Right ventricle myocardium superior (tissue), 1 donor: ENCODE results near the gene AXIN1. TPM values are rescaled to one million over a fixed set of nuclear protein-coding genes. Genes with fewer than 3 reads are reported as not detected.

ENCODE experiments used
- ATAC-seq: fragments of 200-7000 bp; cut with Tn5 transposase; one replicate; pipeline ENCODE4 v1.9.1; 2020; ENCODE audit warnings: mild to moderate bottlenecking; ENCODE audit not compliant: poor library complexity
- DNase-seq: peaks from one replicate; pipeline ENCODE4 v3.0.0-alpha.2; 2020
- intact Hi-C: fragments of 100-400 bp; cut with DNase I; formaldehyde crosslinking; loops from one replicate; pipeline ENCODE4 v1.11.2; 2022
- total RNA-seq: library from RNA; stranded (reverse); fragmentation: NEBNext Ultra II Directional; extraction: Animal tissue kit (Norgen Biotek cat#: 25700); gene quantifications from one replicate; pipeline ENCODE4 v1.2.1, GENCODE V29; 2021
- donor health status: DM: no; HTN: yes; CAD: no; lungs with severe emphysema.

AXIN1 gene
- total RNA-seq, 1 donor from 2014 or later, result 14.0 TPM

GRCh38 chr16:240559-240958 is 112.0 kb downstream of the AXIN1 start:
- DNase-seq (no peak), ATAC-seq (no peak)

GRCh38 chr16:239948-240277 is 112.6 kb downstream of the AXIN1 start:
- ATAC-seq, result peak; percentile 20
- no peak for DNase-seq
- intact Hi-C loops, result no loop called here

More at GRCh38 chr16:240559-240958, 112.0 kb downstream of the AXIN1 start:
- intact Hi-C loops, result no loop called here

Other genes with a start within 250 kb of the AXIN1 start
- 19.2 TPM for gene NPRL3, start 214.1 kb downstream of the AXIN1 start, total RNA-seq
- not detected for gene HBZ, start 200.1 kb downstream of the AXIN1 start, total RNA-seq
- not detected for gene HBM, start 186.7 kb downstream of the AXIN1 start, total RNA-seq
- 64.7 TPM for gene HBA2, start 179.8 kb downstream of the AXIN1 start, total RNA-seq
- gene HBA1, start 176.0 kb downstream of the AXIN1 start, total RNA-seq, result 110 TPM
- gene HBQ1, start 172.3 kb downstream of the AXIN1 start, total RNA-seq, result not detected
- 25.0 TPM for gene LUC7L, start 123.3 kb downstream of the AXIN1 start, total RNA-seq
- 135 TPM for gene FAM234A, start 117.9 kb downstream of the AXIN1 start, total RNA-seq
- gene RGS11, start 76.8 kb downstream of the AXIN1 start, total RNA-seq, result 12.5 TPM
- gene ARHGDIG, start 72.1 kb downstream of the AXIN1 start, total RNA-seq, result 9.3 TPM
- gene PDIA2, start 69.6 kb downstream of the AXIN1 start, total RNA-seq, result 1.8 TPM
- 79.6 TPM for gene MRPL28, start 17.8 kb upstream of the AXIN1 start, total RNA-seq
- 28.1 TPM for gene PGAP6, start 29.3 kb upstream of the AXIN1 start, total RNA-seq
- 81.6 TPM for gene NME4, start 44.5 kb upstream of the AXIN1 start, total RNA-seq
- 9.1 TPM for gene DECR2, start 49.2 kb upstream of the AXIN1 start, total RNA-seq
- 25.4 TPM for gene RAB11FIP3, start 72.9 kb upstream of the AXIN1 start, total RNA-seq
- gene CAPN15, start 175.0 kb upstream of the AXIN1 start, total RNA-seq, result 17.7 TPM
- not detected for gene PRR35, start 207.7 kb upstream of the AXIN1 start, total RNA-seq
- 0.38 TPM for gene NHLRC4, start 214.3 kb upstream of the AXIN1 start, total RNA-seq
- gene PIGQ, start 217.2 kb upstream of the AXIN1 start, total RNA-seq, result 18.0 TPM
- 11.0 TPM for gene RAB40C, start 237.3 kb upstream of the AXIN1 start, total RNA-seq